GM12878 (cell line): Measurements from ENCODE around the gene AXIN1.

Experiments used
- HDAC2 ChIP-seq: fragments of 200-600 bp; sonication (generic); IDR thresholded peaks from 2 replicates; pipeline ENCODE4 v1.6.1; 2017
- MAX ChIP-seq: IDR thresholded peaks from 2 replicates; pipeline ENCODE4 v1.6.1; 2012; ENCODE audit warnings: low read depth, low read length, improper control_type of control experiment
- NBN ChIP-seq: fragments of 450-650 bp; IDR thresholded peaks from 2 replicates; pipeline ENCODE4 v1.6.1; 2016
- POLR2AphosphoS5 ChIP-seq: IDR thresholded peaks from 2 replicates; pipeline ENCODE4 v1.6.1; 2011; ENCODE audit warnings: mild to moderate bottlenecking, low read length, inconsistent platforms
- SIN3A ChIP-seq: IDR thresholded peaks from 2 replicates; pipeline ENCODE4 v1.6.1; 2012; ENCODE audit warnings: low read depth, low read length, improper control_type of control experiment
- TCF7 ChIP-seq: IDR thresholded peaks from 2 replicates; pipeline ENCODE4 v1.6.1; 2014; ENCODE audit warnings: antibody characterized with exemption, borderline replicate concordance
- ZNF384 ChIP-seq: IDR thresholded peaks from 2 replicates; pipeline ENCODE4 v1.6.1; 2012; ENCODE audit warnings: low read depth, mild to moderate bottlenecking, low read length, improper control_type of control experiment, borderline replicate concordance
- TF ChIP-seq, protein P1 (sequence below): IDR thresholded peaks from 2 replicates; pipeline ENCODE4 v1.6.1; 2011; ENCODE audit warnings: mild to moderate bottlenecking, low read depth, low read length, moderate library complexity; ENCODE audit not compliant: insufficient replicate concordance
- TF ChIP-seq, protein P2 (sequence below), 3 experiments: IDR thresholded peaks in 2 of 3; conservative IDR thresholded peaks in 1 of 3; 2 replicates each; pipeline ENCODE4 v1.5.1; 2011; ENCODE audit warnings: low read depth in 3 of 3, low read length in 3 of 3, mild to moderate bottlenecking in 3 of 3, control low read depth in 2 of 3, moderate library complexity in 2 of 3, inconsistent platforms in 1 of 3, mixed read lengths in 1 of 3; ENCODE audit not compliant: control insufficient read depth in 2 of 3, insufficient read depth in 1 of 3; ENCODE audit errors: extremely low read depth in 1 of 3

- TF ChIP-seq TCF7 (no peak), SIN3A (no peak), ZNF384 (no peak), MAX (no peak), NBN (no peak), HDAC2 (no peak), POLR2AphosphoS5 (no peak)
- TF ChIP-seq, protein P1, sequence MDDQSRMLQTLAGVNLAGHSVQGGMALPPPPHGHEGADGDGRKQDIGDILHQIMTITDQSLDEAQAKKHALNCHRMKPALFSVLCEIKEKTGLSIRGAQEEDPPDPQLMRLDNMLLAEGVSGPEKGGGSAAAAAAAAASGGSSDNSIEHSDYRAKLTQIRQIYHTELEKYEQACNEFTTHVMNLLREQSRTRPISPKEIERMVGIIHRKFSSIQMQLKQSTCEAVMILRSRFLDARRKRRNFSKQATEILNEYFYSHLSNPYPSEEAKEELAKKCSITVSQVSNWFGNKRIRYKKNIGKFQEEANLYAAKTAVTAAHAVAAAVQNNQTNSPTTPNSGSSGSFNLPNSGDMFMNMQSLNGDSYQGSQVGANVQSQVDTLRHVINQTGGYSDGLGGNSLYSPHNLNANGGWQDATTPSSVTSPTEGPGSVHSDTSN = no peak
- TF ChIP-seq, protein P2, sequence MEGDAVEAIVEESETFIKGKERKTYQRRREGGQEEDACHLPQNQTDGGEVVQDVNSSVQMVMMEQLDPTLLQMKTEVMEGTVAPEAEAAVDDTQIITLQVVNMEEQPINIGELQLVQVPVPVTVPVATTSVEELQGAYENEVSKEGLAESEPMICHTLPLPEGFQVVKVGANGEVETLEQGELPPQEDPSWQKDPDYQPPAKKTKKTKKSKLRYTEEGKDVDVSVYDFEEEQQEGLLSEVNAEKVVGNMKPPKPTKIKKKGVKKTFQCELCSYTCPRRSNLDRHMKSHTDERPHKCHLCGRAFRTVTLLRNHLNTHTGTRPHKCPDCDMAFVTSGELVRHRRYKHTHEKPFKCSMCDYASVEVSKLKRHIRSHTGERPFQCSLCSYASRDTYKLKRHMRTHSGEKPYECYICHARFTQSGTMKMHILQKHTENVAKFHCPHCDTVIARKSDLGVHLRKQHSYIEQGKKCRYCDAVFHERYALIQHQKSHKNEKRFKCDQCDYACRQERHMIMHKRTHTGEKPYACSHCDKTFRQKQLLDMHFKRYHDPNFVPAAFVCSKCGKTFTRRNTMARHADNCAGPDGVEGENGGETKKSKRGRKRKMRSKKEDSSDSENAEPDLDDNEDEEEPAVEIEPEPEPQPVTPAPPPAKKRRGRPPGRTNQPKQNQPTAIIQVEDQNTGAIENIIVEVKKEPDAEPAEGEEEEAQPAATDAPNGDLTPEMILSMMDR (IDR thresholded peaks at IDR 0.05 in 2 of 3, conservative IDR thresholded peaks at IDR 0.05 in 1 of 3; ENCODE audit: control insufficient read depth in 2 of 3, extremely low read depth in 1 of 3, insufficient read depth in 1 of 3, low read depth in 3 of 3, low read length in 3 of 3) = no peak
These were observed 56.2 kb downstream of the AXIN1 start for GRCh38 chr16:296276-296675.
